ENCODE results near the gene GPR101. TPM values are rescaled to one million over a fixed set of nuclear protein-coding genes. Genes with fewer than 3 reads are reported as not detected.

GPR101 gene
- total RNA-seq, 2 experiments from 2014 or later, result not detected

GRCh38 chrX:136999024-136999423, 34.8 kb downstream of the GPR101 start:
- H3K4me1 Mint-ChIP-seq, result no peaks in the 10 kb centered on the region
- H3K27me3 Mint-ChIP-seq, result no peaks in the 10 kb centered on the region
- intact Hi-C loops (cut with DNase I, micrococcal nuclease), result no loop called here
- POLR2A ChIA-PET, result no interaction called here
- H3K36me3 Mint-ChIP-seq (ENCODE audit: low read depth), result no peaks in the 10 kb centered on the region
- H3K9me3 Mint-ChIP-seq (ENCODE audit: low read depth), result peaks cover 3% of the 10 kb centered on the region
- ATAC-seq, result no peak
- no peak overlapping the region for H3K27ac Mint-ChIP-seq
- CTCF ChIA-PET, result no interaction called here
- no peak for DNase-seq
- no peak overlapping the region for H3K4me3 Mint-ChIP-seq

Other genes with a start within 250 kb of the GPR101 start
- 100 to 1,000 TPM; 320 to 414 TPM for gene RBMX, start 153.3 kb downstream of the GPR101 start, total RNA-seq